ENCODE data around the gene C2CD2. TPM values are rescaled to one million over a fixed set of nuclear protein-coding genes. Genes with fewer than 3 reads are reported as not detected.

C2CD2 gene
- total and polyA plus RNA-seq, 2 donors (not counting 3 experiments of a cell fraction or from before 2014, with no cell fraction given): 32.6 to 41.2 TPM

DNA sequence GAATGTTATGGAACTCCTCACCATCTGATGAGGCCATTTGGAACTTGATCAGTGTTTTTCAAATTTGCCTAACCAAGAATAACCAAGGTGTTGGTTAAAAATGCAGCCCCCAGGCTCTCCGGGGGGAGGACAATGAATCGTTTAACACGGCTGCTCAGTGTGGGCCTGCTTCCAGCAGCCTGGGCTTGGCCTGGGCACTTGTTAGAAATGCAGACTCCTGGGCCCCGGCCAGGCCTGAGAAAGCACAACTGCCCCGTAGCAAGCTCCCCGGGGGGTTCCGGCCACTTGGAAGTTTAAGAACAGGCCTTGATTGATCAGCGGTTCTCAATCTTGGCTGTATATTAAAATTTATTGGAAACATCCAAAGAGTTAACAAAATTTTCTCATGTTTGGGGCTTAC is 22.8 kb upstream of the C2CD2 start:
- TF ChIP-seq JUN (IDR thresholded peaks at IDR 0.05; ENCODE audit: borderline replicate concordance, insufficient read depth, insufficient read length, low read depth) (no peak), GATA2 (IDR thresholded peaks at IDR 0.05; ENCODE audit: insufficient read depth, insufficient read length, low read depth, low read length) (no peak), MYC (IDR thresholded peaks at IDR 0.05; ENCODE audit: low read depth, low read length) (no peak), POLR2AphosphoS5 (IDR thresholded peaks at IDR 0.05; ENCODE audit: insufficient read depth, low read depth, low read length) (no peak), POLR2A (IDR thresholded peaks at IDR 0.05; ENCODE audit: low read depth, low read length) (no peak), EZH2 (IDR thresholded peaks at IDR 0.05; ENCODE audit: borderline replicate concordance, low read depth, low read length, severe bottlenecking) (no peak)
- TF ChIP-seq, protein P1, sequence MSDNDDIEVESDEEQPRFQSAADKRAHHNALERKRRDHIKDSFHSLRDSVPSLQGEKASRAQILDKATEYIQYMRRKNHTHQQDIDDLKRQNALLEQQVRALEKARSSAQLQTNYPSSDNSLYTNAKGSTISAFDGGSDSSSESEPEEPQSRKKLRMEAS (IDR thresholded peaks at IDR 0.05; ENCODE audit: insufficient read depth, insufficient read length): no peak
- Histone ChIP-seq H3K9ac (replicated peaks; ENCODE audit: extremely low read depth, insufficient read depth, low read length) (no peak overlapping the region), H2AFZ (ENCODE audit: low read depth, low read length) (no peak overlapping the region), H3K9me1 (replicated peaks; ENCODE audit: control insufficient read depth, extremely low read depth, insufficient read depth, low read length) (no peaks in the 10 kb centered on the region), H3K36me3 (ENCODE audit: control insufficient read depth in 2 of 2, extremely low read depth in 1 of 2, insufficient read depth in 2 of 2, low read length in 2 of 2) (no peaks in the 10 kb centered on the region), H3K4me1 (ENCODE audit: control insufficient read depth, extremely low read depth, insufficient read depth, low read length) (peaks cover 7% of the 10 kb centered on the region), H3K4me3 (replicated peaks in 1 of 3; ENCODE audit: insufficient read depth in 1 of 3, low read depth in 1 of 3, low read length in 3 of 3) (no peak overlapping the region), H3K79me2 (ENCODE audit: control insufficient read depth, insufficient read depth, low read length) (no peaks in the 10 kb centered on the region), H4K20me1 (replicated peaks; ENCODE audit: control insufficient read depth, extremely low read depth, insufficient read depth, low read length) (no peaks in the 10 kb centered on the region), H3K9me3 (replicated peaks; ENCODE audit: control insufficient read depth, insufficient read depth, low read length) (no peaks in the 10 kb centered on the region), H3K27me3 (ENCODE audit: control insufficient read depth in 2 of 2, insufficient read depth in 2 of 2, low read length in 2 of 2) (peaks cover 0 to 2% of the 10 kb centered on the region in 2 experiments), H3K4me2 (ENCODE audit: insufficient read depth, low read length) (no peak overlapping the region), H3K27ac (ENCODE audit: insufficient read depth, low read depth, low read length) (no peak overlapping the region)
- no peak for DNase-seq (ENCODE audit: low read depth, low spot score)
- BruUV-seq (replicated peaks): no TSS peak
- intact Hi-C loops (cut with micrococcal nuclease): no loop called here
- POLR2A ChIA-PET: no interaction called here
- CTCF ChIA-PET: interaction anchor here (1.5 kb wide), 1 partner anchor 10 kb away, joined by 3 read pairs; no protein-coding TSS in a partner anchor
- no peak for FAIRE-seq
- dilution Hi-C loops (cut with MboI; ENCODE audit: extremely low pct_ligation_motif_present, low sequenced_read_pairs): no loop called here

All from endothelial cell of umbilical vein (primary cell).